PC-9 (cell line): ENCODE results near the gene TSPYL4.

ENCODE experiments used
- EZH2 ChIP-seq: fragments of 200-600 bp; sonication (generic); IDR thresholded peaks from 2 replicates; pipeline ENCODE4 v1.8.0; 2017; ENCODE audit warnings: antibody characterized with exemption, low read depth
- TF ChIP-seq, protein P1 (sequence below): fragments of 200-600 bp; sonication (generic); conservative IDR thresholded peaks from 2 replicates; pipeline ENCODE4 v1.6.1; 2017; ENCODE audit warnings: mixed run types, antibody characterized with exemption, mild to moderate bottlenecking, moderate library complexity

DNA sequence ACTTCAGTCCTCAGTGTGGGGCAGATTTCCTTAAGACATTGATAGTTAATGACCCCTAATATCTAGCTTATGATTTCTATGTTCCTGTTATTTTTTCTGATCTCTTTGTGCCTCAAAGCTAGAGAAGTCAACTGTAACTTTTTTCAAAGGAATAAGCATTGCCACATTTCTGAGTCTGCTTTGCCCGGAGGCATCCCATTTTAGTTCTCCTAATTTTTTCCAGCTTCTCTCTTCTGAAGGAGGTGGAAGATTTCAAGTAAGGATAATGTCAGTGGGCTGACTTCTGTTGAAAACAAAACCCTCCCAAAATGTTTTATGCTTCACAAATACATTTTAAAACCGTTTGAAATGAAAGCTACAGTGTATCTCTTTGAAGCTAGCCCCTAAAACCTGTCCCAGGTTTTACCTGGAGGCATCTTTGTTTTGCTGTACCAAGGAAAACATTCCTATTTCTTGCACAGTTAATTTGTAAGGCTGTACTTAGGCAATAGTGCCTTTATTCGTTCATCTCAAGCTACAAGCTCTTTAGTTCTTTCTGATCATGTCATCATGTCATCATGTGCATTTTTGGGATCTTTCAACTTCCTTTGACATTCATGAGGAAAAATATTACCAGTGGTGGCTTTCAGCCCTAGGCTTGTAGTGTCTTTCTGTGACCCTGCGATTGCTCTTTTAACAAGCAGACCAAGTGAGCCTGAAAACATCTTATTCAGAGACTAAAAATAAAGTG, 45.7 kb downstream of the TSPYL4 start:
- TF ChIP-seq, protein P1, sequence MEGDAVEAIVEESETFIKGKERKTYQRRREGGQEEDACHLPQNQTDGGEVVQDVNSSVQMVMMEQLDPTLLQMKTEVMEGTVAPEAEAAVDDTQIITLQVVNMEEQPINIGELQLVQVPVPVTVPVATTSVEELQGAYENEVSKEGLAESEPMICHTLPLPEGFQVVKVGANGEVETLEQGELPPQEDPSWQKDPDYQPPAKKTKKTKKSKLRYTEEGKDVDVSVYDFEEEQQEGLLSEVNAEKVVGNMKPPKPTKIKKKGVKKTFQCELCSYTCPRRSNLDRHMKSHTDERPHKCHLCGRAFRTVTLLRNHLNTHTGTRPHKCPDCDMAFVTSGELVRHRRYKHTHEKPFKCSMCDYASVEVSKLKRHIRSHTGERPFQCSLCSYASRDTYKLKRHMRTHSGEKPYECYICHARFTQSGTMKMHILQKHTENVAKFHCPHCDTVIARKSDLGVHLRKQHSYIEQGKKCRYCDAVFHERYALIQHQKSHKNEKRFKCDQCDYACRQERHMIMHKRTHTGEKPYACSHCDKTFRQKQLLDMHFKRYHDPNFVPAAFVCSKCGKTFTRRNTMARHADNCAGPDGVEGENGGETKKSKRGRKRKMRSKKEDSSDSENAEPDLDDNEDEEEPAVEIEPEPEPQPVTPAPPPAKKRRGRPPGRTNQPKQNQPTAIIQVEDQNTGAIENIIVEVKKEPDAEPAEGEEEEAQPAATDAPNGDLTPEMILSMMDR = no peak
- no peak for TF ChIP-seq EZH2
